Loucy (cell line): ENCODE results near the gene TFCP2L1.

Source experiments
- H2AFZ ChIP-seq: fragments of 200-600 bp; sonication (generic); 2 replicates; pipeline ENCODE4 v1.6.0; 2016; ENCODE audit warnings: antibody characterized with exemption, mild to moderate bottlenecking, low read length, moderate library complexity
- H3F3A ChIP-seq: fragments of 200-600 bp; 2 replicates; pipeline ENCODE4 v1.6.0; 2016; ENCODE audit warnings: antibody characterized with exemption, low read depth, mild to moderate bottlenecking
- H3K27me3 ChIP-seq: fragments of 200-600 bp; sonication (generic); 2 replicates; pipeline ENCODE4 v1.6.1; 2014; ENCODE audit warnings: low read length, mild to moderate bottlenecking; ENCODE audit not compliant: insufficient read depth, poor library complexity, severe bottlenecking
- H3K36me3 ChIP-seq: fragments of 200-600 bp; sonication (generic); 2 replicates; pipeline ENCODE4 v1.6.1; 2016; ENCODE audit warnings: low read length; ENCODE audit not compliant: insufficient read depth
- H3K4me1 ChIP-seq: fragments of 200-600 bp; sonication (generic); 2 replicates; pipeline ENCODE4 v1.5.1; 2014; ENCODE audit warnings: low read length, mild to moderate bottlenecking; ENCODE audit not compliant: insufficient read depth, poor library complexity, severe bottlenecking
- H3K4me2 ChIP-seq: fragments of 200-600 bp; sonication (generic); 2 replicates; pipeline ENCODE4 v1.6.0; 2014; ENCODE audit warnings: antibody characterized with exemption, low read length, low read depth, mild to moderate bottlenecking; ENCODE audit not compliant: poor library complexity, severe bottlenecking
- H3K4me3 ChIP-seq: fragments of 200-600 bp; sonication (generic); 2 replicates; pipeline ENCODE4 v1.5.1; 2014; ENCODE audit warnings: low read length, mild to moderate bottlenecking, mixed read lengths; ENCODE audit not compliant: poor library complexity, severe bottlenecking
- H3K79me2 ChIP-seq: fragments of 200-600 bp; sonication (generic); 2 replicates; pipeline ENCODE4 v1.6.1; 2014; ENCODE audit warnings: low read length; ENCODE audit not compliant: insufficient read depth
- H3K9ac ChIP-seq: fragments of 200-600 bp; sonication (generic); 2 replicates; pipeline ENCODE4 v1.6.0; 2014; ENCODE audit warnings: mild to moderate bottlenecking, low read depth, low read length, moderate library complexity; ENCODE audit not compliant: poor library complexity, severe bottlenecking
- H3K9me2 ChIP-seq: fragments of 200-600 bp; sonication (generic); replicated peaks from 2 replicates; pipeline ENCODE4 v1.6.1; 2016; ENCODE audit warnings: low read depth, low read length, mixed read lengths
- H3K9me3 ChIP-seq: fragments of 200-600 bp; sonication (generic); 2 replicates; pipeline ENCODE4 v1.6.1; 2014; ENCODE audit warnings: mild to moderate bottlenecking, antibody characterized with exemption, low read length, low read depth; ENCODE audit not compliant: insufficient read depth
- H4K20me1 ChIP-seq: fragments of 200-600 bp; sonication (generic); 2 replicates; pipeline ENCODE4 v1.6.0; 2014; ENCODE audit warnings: antibody characterized with exemption, low read length, mild to moderate bottlenecking; ENCODE audit not compliant: insufficient read depth, poor library complexity, severe bottlenecking
- CTCF ChIP-seq: fragments of 200-600 bp; sonication (generic); conservative IDR thresholded peaks from 2 replicates; pipeline ENCODE4 v1.5.1; 2014; ENCODE audit warnings: mild to moderate bottlenecking, antibody characterized with exemption, low read length
- EZH2phosphoT487 ChIP-seq: fragments of 200-600 bp; IDR thresholded peaks from 2 replicates; pipeline ENCODE4 v1.6.1; 2018; ENCODE audit warnings: antibody characterized with exemption, mild to moderate bottlenecking, moderate library complexity, borderline replicate concordance

The TFCP2L1 gene

GRCh38 chr2:121240436-121240835, 44.6 kb downstream of the TFCP2L1 start:
- Histone ChIP-seq H3K36me3 (no peaks in the 10 kb centered on the region), H3K9ac (no peak overlapping the region), H3K79me2 (no peaks in the 10 kb centered on the region), H4K20me1 (no peaks in the 10 kb centered on the region), H3F3A (no peaks in the 10 kb centered on the region), H3K4me2 (no peak overlapping the region), H3K9me2 (no peaks in the 10 kb centered on the region), H3K27me3 (no peaks in the 10 kb centered on the region), H2AFZ (no peak overlapping the region), H3K4me3 (no peak overlapping the region), H3K9me3 (no peaks in the 10 kb centered on the region), H3K4me1 (no peaks in the 10 kb centered on the region)
- no peak for TF ChIP-seq EZH2phosphoT487
- TF ChIP-seq CTCF: no peak

- Histone ChIP-seq H3K9me3 (no peaks in the 10 kb centered on the region), H3K79me2 (no peaks in the 10 kb centered on the region), H3K9ac (no peak overlapping the region), H3K9me2 (no peaks in the 10 kb centered on the region), H3K27me3 (no peaks in the 10 kb centered on the region), H2AFZ (no peak overlapping the region), H3K36me3 (no peaks in the 10 kb centered on the region), H3F3A (no peaks in the 10 kb centered on the region), H3K4me3 (no peak overlapping the region), H4K20me1 (no peaks in the 10 kb centered on the region), H3K4me1 (no peaks in the 10 kb centered on the region), H3K4me2 (no peak overlapping the region)
- TF ChIP-seq EZH2phosphoT487: no peak
- TF ChIP-seq CTCF: no peak
Measured at GRCh38 chr2:121239969-121240368, 45.0 kb downstream of the TFCP2L1 start.

GRCh38 chr2:121239471-121239870, 45.5 kb downstream of the TFCP2L1 start:
- H3K9me2 ChIP-seq: no peaks in the 10 kb centered on the region
- H3K4me1 ChIP-seq: no peaks in the 10 kb centered on the region
- no peaks in the 10 kb centered on the region for H3K36me3 ChIP-seq
- no peaks in the 10 kb centered on the region for H3K9me3 ChIP-seq
- H3K27me3 ChIP-seq: no peaks in the 10 kb centered on the region
- no peak overlapping the region for H3K4me2 ChIP-seq
- H3F3A ChIP-seq: no peaks in the 10 kb centered on the region
- TF ChIP-seq EZH2phosphoT487: no peak
- no peak for TF ChIP-seq CTCF
- no peaks in the 10 kb centered on the region for H4K20me1 ChIP-seq
- H3K9ac ChIP-seq: no peak overlapping the region
- no peak overlapping the region for H3K4me3 ChIP-seq
- H2AFZ ChIP-seq: no peak overlapping the region
- H3K79me2 ChIP-seq: no peaks in the 10 kb centered on the region
